AG04449 (cell line): ENCODE data around the gene MAPK11.
"Not testable (repeated sequence)": the region's sequence is repeated elsewhere in the genome, so short reads cannot be mapped to it uniquely, and the experiment has no call there.

Experiments
- CTCF ChIA-PET: fragments of 350-600 bp; formaldehyde crosslinking; extraction: SDS; loops from one replicate; lab custom pipeline; 2021; ENCODE audit warnings: antibody characterized with exemption; lab: Yijun Ruan, JAX
- POLR2A ChIA-PET: fragments of 400-600, 350-600 bp; formaldehyde crosslinking; extraction: SDS; loops from one replicate; lab custom pipeline; 2020; ENCODE audit warnings: antibody characterized with exemption, inconsistent platforms; lab: Yijun Ruan, JAX
- DNase-seq: peaks from one replicate; pipeline ENCODE4 v3.0.0-alpha.2; 2010; ENCODE audit warnings: low read depth, low spot score
- H3K4me3 ChIP-seq: 2 replicates; pipeline ENCODE4 v1.5.1; 2011; ENCODE audit warnings: low read depth, mild to moderate bottlenecking, control low read depth, low read length
- TF ChIP-seq, protein P1 (sequence below): IDR thresholded peaks from one replicate; pipeline ENCODE4 v1.5.1; 2011; ENCODE audit warnings: mild to moderate bottlenecking, moderate library complexity, low read length, control low read depth, inconsistent platforms; ENCODE audit not compliant: insufficient read depth; ENCODE audit errors: missing control alignments

MAPK11 gene

DNA sequence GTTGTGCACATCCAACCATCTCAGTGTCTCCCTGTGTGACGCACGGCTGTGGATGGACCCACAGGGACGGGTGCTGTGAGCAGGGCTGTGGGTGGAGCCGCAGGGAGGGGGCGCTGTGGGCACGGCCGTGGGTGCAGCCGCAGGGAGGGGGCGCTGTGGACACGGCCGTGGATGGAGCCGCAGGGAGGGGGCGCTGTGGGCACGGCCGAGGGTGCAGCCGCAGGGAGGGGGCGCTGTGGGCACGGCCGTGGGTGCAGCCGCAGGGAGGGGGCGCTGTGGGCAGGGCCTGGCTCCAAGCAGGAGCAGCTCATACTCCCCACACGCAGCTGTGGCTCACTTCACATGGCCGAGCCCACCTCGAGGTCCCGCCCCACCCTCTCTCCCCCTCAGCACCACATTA lies 6.0 kb upstream of the MAPK11 start:
- DNase-seq: no peak
- CTCF ChIA-PET: interaction anchor here (0.6 to 2.7 kb wide), 26 partner anchors 8 to 153 kb away, joined by 3 to 49 read pairs (median 5); partner anchors contain the start of genes DENND6B, HDAC10 and PLXNB2
- POLR2A ChIA-PET: interaction anchor here (0.7 kb wide), 1 partner anchor 29 kb away, joined by 3 read pairs; no protein-coding TSS in a partner anchor
- TF ChIP-seq, protein P1, sequence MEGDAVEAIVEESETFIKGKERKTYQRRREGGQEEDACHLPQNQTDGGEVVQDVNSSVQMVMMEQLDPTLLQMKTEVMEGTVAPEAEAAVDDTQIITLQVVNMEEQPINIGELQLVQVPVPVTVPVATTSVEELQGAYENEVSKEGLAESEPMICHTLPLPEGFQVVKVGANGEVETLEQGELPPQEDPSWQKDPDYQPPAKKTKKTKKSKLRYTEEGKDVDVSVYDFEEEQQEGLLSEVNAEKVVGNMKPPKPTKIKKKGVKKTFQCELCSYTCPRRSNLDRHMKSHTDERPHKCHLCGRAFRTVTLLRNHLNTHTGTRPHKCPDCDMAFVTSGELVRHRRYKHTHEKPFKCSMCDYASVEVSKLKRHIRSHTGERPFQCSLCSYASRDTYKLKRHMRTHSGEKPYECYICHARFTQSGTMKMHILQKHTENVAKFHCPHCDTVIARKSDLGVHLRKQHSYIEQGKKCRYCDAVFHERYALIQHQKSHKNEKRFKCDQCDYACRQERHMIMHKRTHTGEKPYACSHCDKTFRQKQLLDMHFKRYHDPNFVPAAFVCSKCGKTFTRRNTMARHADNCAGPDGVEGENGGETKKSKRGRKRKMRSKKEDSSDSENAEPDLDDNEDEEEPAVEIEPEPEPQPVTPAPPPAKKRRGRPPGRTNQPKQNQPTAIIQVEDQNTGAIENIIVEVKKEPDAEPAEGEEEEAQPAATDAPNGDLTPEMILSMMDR: peak; percentile 74
- H3K4me3 ChIP-seq: no peak overlapping the region

DNA sequence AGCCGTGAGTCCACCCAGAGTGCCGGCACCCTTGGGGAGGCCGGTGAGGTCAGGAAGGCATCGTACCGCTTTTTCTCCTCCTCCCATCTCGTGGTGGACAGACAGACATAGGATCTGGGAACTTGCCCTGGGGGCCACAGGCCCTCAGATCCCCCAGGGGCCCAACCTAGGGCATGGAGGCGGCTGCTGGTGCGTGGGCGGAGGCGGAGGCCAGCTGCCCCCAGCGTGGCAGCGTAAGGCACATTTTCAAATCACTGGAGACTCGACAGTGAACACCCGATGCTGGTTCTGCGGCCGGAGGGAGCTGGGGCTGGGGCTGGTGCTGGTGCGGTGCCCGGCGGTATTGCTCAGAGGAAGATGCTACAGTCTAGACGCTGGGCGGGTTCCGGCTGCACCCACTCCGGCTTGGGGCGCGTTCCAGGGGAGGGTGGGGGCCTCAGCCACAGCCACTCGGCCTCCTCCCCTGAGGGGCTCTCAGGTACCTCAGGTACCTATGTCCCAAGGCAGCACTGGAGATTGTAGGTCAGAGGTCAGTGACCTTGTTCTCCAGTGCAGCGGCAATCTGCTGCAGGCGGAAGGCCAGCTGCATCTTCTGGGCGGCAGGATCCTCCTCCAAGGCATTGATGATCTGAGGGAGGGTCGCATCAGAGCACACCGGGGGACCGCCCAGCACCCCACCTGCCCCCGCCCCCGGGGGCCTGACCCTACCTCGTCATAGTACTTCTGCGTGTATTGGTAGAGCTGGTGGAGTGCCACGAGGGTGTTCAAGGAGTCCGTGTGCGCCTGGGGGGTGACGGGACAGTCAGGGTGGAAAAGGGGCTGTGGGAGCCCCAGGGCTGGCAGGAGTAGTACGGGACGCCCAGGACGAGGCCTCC lies 5.2 kb upstream of the MAPK11 start:
- no peak for DNase-seq

DNA sequence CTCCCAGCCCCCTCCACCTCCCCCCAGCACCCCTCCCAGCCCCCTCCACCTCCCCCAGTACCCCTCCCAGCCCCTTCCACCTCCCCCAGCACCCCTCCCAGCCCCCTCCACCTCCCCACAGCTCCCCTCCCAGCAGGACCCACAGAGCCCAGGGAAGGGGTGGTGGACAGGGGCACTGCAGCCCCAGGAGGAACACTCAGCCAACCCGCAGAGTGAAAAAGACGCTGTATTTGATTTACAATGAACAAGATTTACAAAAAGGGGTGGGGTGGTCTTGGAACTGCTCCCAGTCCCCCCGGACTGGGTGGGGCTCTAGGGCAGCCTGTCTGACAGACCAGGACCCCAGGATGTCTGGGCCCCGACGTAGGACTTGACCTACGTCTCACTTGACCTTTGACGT lies 4.6 kb upstream of the MAPK11 start:
- H3K4me3 ChIP-seq: no peak overlapping the region
- DNase-seq: no peak
- TF ChIP-seq, protein P1: no peak
- CTCF ChIA-PET: interaction anchor here (0.8 to 3.8 kb wide), 7 partner anchors 14 to 53 kb away, joined by 3 to 19 read pairs (median 4); no protein-coding TSS in a partner anchor
- POLR2A ChIA-PET: interaction anchor here (0.7 kb wide), 1 partner anchor 18 kb away, joined by 3 read pairs; no protein-coding TSS in a partner anchor

More for the DNA sequence above, 5.2 kb upstream of the MAPK11 start:
- TF ChIP-seq, protein P1: no peak
- ChIA-PET CTCF (interaction anchor here (0.6 to 2.7 kb wide), 23 partner anchors 8 to 66 kb away, joined by 3 to 49 read pairs (median 5); partner anchors contain the start of genes DENND6B, HDAC10 and PLXNB2), POLR2A (no interaction called here)
- H3K4me3 ChIP-seq: no peak overlapping the region

DNA sequence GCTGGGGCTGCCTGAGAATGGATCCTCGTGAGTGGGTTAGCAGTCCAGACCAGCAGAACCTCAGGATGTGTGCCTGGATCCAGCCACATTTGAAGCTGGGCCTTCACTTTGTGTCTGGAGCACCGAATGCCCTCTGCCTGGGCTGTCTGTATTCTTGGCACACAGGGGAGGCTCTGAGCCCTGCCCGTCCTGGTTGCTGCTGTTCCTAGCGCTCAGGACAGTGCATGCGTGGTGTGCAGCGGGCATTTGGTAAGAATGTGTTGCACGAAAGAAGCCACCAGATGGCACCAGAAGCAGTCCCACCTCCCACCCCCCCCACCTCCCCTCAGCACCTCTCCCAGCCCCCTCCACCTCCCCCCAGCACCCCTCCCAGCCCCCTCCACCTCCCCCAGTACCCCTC lies 4.1 kb upstream of the MAPK11 start:
- POLR2A ChIA-PET: interaction anchor here (0.7 kb wide), 1 partner anchor 18 kb away, joined by 3 read pairs; no protein-coding TSS in a partner anchor
- TF ChIP-seq, protein P1: peak; percentile 41
- no peak for DNase-seq
- no peak overlapping the region for H3K4me3 ChIP-seq
- CTCF ChIA-PET: interaction anchor here (0.6 to 3.8 kb wide), 8 partner anchors 8 to 54 kb away, joined by 3 to 19 read pairs (median 5); no protein-coding TSS in a partner anchor

DNA sequence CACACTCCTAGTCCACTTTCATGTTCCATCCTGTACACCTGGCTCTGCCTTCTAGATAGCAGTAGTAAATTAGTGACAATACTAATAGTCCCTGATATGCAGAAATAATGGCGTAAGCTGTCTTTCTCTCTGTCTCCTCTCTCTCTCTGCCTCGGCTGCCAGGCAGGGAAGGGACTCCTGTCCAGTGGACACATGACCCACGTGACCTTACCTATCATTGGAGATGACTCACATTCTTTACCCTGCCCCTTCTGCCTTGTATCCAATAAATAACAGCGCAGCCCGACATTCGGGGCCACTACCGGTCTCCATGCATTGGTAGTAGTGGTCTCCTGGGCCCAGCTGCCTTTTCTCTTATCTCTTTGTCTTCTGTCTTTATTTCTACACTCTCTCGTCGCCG lies 3.6 kb upstream of the MAPK11 start:
- POLR2A ChIA-PET, DNase-seq, H3K4me3 ChIP-seq: not testable (repeated sequence)
- CTCF ChIA-PET: interaction anchor here (0.6 to 4.9 kb wide), 11 partner anchors 9 to 68 kb away, joined by 3 to 31 read pairs (median 5); partner anchors contain the start of gene HDAC10

DNA sequence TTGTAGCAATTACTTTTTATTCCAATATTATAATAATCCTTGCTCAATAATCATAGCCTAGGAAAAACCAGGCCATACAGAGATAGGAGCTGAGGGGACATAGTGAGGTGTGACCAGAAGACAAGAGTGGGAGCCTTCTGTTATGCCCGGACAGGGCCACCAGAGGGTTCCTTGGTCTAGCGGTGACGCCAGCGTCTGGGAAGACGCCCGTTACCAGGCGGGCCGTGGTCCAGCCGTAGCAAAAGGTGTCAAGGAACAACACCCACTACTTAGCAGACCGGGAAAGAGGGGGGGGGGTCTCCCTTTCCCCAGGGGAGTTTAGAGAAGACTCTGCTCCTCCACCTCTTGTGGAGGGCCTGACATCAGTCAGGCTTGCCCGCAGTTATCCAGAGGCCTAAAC lies 3.2 kb upstream of the MAPK11 start:
- DNase-seq, H3K4me3 ChIP-seq: not testable (repeated sequence)
- ChIA-PET POLR2A (interaction anchor here (0.7 to 1.4 kb wide), 2 partner anchors 29 to 54 kb away, joined by 3 read pairs; no protein-coding TSS in a partner anchor), CTCF (interaction anchor here (1.0 to 4.9 kb wide), 9 partner anchors 9 to 68 kb away, joined by 3 to 31 read pairs (median 7); partner anchors contain the start of gene HDAC10)
